ENCODE measurements around the gene CEP170B. TPM values are rescaled to one million over a fixed set of nuclear protein-coding genes. Genes with fewer than 3 reads are reported as not detected.

Gene CEP170B
- polyA plus RNA-seq, 2 of the 4 experiments (the other 2 are of a cell fraction) = 4.5 to 13.5 TPM

DNA sequence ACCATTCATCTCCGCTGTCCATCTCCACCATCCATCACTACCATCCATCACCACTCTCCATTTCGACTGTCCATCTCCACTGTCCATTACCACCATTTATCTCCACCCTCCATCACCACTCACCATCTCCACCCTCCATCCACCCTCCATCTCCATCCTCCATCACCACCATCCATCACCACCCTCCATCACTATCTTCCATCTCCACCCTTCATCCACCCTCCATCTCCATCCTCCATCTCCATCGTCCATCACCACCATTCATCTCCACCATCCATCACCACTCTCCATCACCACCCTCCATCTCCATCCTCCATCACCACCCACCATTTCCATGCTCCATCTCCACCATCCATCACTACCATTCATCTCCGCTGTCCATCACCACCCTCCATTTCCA lies 5.2 kb upstream of the CEP170B start:
- TF ChIP-seq HOXB13 (CRISPR knock-in tag; IDR thresholded peaks at IDR 0.05; ENCODE audit: low read depth) (no peak), BHLHE40 (IDR thresholded peaks at IDR 0.05; ENCODE audit: low read depth, low read length) (no peak), FOXS1 (CRISPR knock-in tag; IDR thresholded peaks at IDR 0.05) (no peak), KDM5A (IDR thresholded peaks at IDR 0.05) (no peak), JUNB (IDR thresholded peaks at IDR 0.05) (no peak), KDM1A (IDR thresholded peaks at IDR 0.05; ENCODE audit: low read depth) (no peak), GATA3 (IDR thresholded peaks at IDR 0.05; ENCODE audit: borderline replicate concordance) (no peak), RFX5 (IDR thresholded peaks at IDR 0.05) (no peak)
- 96% methylated on average over 4 of the region's 4 CpGs for whole genome bisulfite sequencing (ENCODE audit: missing lambda C conversion rate)
- FAIRE-seq (no peak), DNase-seq (ENCODE audit: low read depth in 1 of 2, low spot score in 1 of 2) (no peak), ATAC-seq (no peak)
- Histone ChIP-seq H3K4me1 (peaks cover 6% of the 10 kb centered on the region; the same call in 1 of the 3 replicates), H3K4me3 (no peak overlapping the region), H3K9me3 (peaks cover 3% of the 10 kb centered on the region; the same call in 1 of the 3 replicates), H3K4me2 (no peak overlapping the region), H3K27ac (no peak overlapping the region)
- ChIA-PET POLR2A (no interaction called here), CTCF (no interaction called here)

DNA sequence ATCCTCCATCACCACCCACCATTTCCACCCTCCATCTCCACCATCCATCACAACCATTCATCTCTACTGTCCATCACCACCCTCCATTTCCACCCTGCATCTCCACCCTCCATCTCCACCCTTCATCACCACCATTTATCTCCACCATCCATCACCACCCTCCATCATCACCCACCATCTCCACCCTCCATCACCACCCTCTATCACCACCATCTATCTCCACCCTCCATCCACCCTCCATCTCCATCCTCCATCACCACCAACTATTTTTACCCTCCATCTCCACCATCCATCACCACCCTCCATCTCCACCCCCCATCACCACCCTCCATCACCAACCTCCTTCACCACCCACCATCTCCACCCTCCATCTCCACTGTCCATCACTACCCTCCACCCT lies 4.7 kb upstream of the CEP170B start:
- H3K9me3 ChIP-seq = peaks cover 3% of the 10 kb centered on the region; the same call in 1 of the 3 replicates
- no peak overlapping the region for H3K4me3 ChIP-seq
- FAIRE-seq (no peak), DNase-seq (ENCODE audit: low read depth in 1 of 2, low spot score in 1 of 2) (no peak), ATAC-seq (no peak)
- TF ChIP-seq HOXB5 (CRISPR knock-in tag; IDR thresholded peaks at IDR 0.05) = no peak
- TF ChIP-seq HOXA7 (CRISPR knock-in tag; IDR thresholded peaks at IDR 0.05) = no peak
- TF ChIP-seq FOSL2 (IDR thresholded peaks at IDR 0.05) = no peak
- TF ChIP-seq FOSL2 (CRISPR knock-in tag; IDR thresholded peaks at IDR 0.05) = no peak
- TF ChIP-seq RFX5 (IDR thresholded peaks at IDR 0.05) = no peak
- no peak for TF ChIP-seq GATA3 (IDR thresholded peaks at IDR 0.05; ENCODE audit: borderline replicate concordance)
- TF ChIP-seq POLR2AphosphoS2 (conservative IDR thresholded peaks at IDR 0.05; ENCODE audit: low read length) = no peak
- no peak overlapping the region for H3K4me2 ChIP-seq
- peaks cover 6% of the 10 kb centered on the region; the same call in 1 of the 3 replicates for H3K4me1 ChIP-seq
- CTCF ChIA-PET = no interaction called here
- POLR2A ChIA-PET = no interaction called here
- H3K27ac ChIP-seq = no peak overlapping the region

DNA sequence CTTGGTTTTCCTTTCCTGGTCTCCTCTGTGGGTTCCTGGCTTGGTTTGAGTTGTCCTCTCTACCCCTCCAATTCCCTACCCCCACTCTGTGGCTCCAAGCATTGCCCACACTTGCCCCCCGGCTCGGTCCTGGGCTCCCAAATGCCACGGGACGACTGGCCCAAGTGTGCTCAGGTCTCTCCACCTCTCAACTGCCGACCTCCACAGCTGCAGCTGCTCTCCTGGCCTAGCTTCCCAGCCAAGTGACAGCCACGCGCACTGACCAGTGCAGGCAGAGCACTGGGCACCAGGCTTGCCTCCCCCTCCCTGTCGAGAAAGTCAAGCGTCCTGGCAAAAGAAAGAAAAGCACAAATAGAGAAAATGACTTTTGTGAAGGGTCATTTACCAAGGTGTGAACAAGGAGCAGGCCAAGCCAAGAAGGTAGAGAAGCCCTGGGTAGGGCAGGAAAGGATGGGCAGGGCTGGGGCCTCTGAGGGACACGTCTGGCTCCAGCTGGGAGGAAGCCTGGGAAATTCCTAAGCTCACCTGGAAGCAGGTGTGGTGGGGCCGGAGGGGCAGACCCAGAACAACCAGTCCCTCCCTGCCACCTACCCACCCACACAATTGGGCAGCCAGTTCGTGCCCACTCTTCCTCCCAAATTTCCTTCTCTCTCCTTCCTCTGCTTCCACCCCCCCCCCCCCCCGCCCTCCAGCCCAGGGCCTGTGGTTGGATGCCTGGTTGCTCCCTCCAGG lies 1.8 kb upstream of the CEP170B start:
- H3K4me3 ChIP-seq = peak overlapping the region; percentile 90; the same call in 2 of the 3 replicates
- 99% methylated on average over 12 of the region's 13 CpGs for WGBS (ENCODE audit: missing lambda C conversion rate)
- H3K4me2 ChIP-seq = peak overlapping the region; percentile 95
- ChIA-PET POLR2A (no interaction called here), CTCF (interaction anchor here (0.7 to 2.3 kb wide), 4 partner anchors 14 to 113 kb away, joined by 3 to 6 read pairs (median 4); no protein-coding TSS in a partner anchor)
- DNase-seq (ENCODE audit: low read depth in 1 of 2, low spot score in 1 of 2) (no peak), ATAC-seq (no peak), FAIRE-seq (no peak)
- H3K4me1 ChIP-seq = peaks cover 15% of the 10 kb centered on the region
- H3K27ac ChIP-seq = no peak overlapping the region
- H3K9me3 ChIP-seq = peaks cover 3% of the 10 kb centered on the region; the same call in 1 of the 3 replicates
- TF ChIP-seq FOSB (CRISPR knock-in tag; IDR thresholded peaks at IDR 0.05) = no peak
- TF ChIP-seq TFCP2L1 (CRISPR knock-in tag; IDR thresholded peaks at IDR 0.05) = no peak
- no peak for TF ChIP-seq ESRRA (IDR thresholded peaks at IDR 0.05; ENCODE audit: borderline replicate concordance, low read length)
- TF ChIP-seq CHD4 (IDR thresholded peaks at IDR 0.05; ENCODE audit: borderline replicate concordance) = no peak
- no peak for TF ChIP-seq RNF2 (IDR thresholded peaks at IDR 0.05; ENCODE audit: borderline replicate concordance, low read depth)
- TF ChIP-seq, protein P1, sequence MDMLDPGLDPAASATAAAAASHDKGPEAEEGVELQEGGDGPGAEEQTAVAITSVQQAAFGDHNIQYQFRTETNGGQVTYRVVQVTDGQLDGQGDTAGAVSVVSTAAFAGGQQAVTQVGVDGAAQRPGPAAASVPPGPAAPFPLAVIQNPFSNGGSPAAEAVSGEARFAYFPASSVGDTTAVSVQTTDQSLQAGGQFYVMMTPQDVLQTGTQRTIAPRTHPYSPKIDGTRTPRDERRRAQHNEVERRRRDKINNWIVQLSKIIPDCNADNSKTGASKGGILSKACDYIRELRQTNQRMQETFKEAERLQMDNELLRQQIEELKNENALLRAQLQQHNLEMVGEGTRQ (IDR thresholded peaks at IDR 0.05) = no peak
- TF ChIP-seq ZSCAN20 (CRISPR knock-in tag; IDR thresholded peaks at IDR 0.05) = no peak
- TF ChIP-seq KDM5A (IDR thresholded peaks at IDR 0.05) = no peak
- TF ChIP-seq, protein P2, sequence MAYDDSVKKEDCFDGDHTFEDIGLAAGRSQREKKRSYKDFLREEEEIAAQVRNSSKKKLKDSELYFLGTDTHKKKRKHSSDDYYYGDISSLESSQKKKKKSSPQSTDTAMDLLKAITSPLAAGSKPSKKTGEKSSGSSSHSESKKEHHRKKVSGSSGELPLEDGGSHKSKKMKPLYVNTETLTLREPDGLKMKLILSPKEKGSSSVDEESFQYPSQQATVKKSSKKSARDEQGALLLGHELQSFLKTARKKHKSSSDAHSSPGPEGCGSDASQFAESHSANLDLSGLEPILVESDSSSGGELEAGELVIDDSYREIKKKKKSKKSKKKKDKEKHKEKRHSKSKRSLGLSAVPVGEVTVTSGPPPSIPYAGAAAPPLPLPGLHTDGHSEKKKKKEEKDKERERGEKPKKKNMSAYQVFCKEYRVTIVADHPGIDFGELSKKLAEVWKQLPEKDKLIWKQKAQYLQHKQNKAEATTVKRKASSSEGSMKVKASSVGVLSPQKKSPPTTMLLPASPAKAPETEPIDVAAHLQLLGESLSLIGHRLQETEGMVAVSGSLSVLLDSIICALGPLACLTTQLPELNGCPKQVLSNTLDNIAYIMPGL (CRISPR knock-in tag; IDR thresholded peaks at IDR 0.05; ENCODE audit: borderline replicate concordance) = no peak
- TF ChIP-seq, protein P3, sequence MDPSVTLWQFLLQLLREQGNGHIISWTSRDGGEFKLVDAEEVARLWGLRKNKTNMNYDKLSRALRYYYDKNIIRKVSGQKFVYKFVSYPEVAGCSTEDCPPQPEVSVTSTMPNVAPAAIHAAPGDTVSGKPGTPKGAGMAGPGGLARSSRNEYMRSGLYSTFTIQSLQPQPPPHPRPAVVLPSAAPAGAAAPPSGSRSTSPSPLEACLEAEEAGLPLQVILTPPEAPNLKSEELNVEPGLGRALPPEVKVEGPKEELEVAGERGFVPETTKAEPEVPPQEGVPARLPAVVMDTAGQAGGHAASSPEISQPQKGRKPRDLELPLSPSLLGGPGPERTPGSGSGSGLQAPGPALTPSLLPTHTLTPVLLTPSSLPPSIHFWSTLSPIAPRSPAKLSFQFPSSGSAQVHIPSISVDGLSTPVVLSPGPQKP (IDR thresholded peaks at IDR 0.05; ENCODE audit: low read depth, low read length) = no peak
- TF ChIP-seq, protein P4, sequence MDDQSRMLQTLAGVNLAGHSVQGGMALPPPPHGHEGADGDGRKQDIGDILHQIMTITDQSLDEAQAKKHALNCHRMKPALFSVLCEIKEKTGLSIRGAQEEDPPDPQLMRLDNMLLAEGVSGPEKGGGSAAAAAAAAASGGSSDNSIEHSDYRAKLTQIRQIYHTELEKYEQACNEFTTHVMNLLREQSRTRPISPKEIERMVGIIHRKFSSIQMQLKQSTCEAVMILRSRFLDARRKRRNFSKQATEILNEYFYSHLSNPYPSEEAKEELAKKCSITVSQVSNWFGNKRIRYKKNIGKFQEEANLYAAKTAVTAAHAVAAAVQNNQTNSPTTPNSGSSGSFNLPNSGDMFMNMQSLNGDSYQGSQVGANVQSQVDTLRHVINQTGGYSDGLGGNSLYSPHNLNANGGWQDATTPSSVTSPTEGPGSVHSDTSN (IDR thresholded peaks at IDR 0.05) = no peak
- TF ChIP-seq JUN (IDR thresholded peaks at IDR 0.05) = no peak
- no peak for TF ChIP-seq EHMT2 (IDR thresholded peaks at IDR 0.05; ENCODE audit: low read depth)
- TF ChIP-seq, protein P5, sequence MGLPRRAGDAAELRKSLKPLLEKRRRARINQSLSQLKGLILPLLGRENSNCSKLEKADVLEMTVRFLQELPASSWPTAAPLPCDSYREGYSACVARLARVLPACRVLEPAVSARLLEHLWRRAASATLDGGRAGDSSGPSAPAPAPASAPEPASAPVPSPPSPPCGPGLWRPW (IDR thresholded peaks at IDR 0.05) = no peak
- TF ChIP-seq NPAS2 (CRISPR knock-in tag; IDR thresholded peaks at IDR 0.05; ENCODE audit: borderline replicate concordance) = no peak
- no peak for TF ChIP-seq PHF8 (IDR thresholded peaks at IDR 0.05; ENCODE audit: borderline replicate concordance, low read depth)
- TF ChIP-seq HOXB5 (CRISPR knock-in tag; IDR thresholded peaks at IDR 0.05) = no peak
